SH-SY5Y (cell line): Measurements from ENCODE around the gene MLC1.

Source experiments
- GATA2 ChIP-seq: IDR thresholded peaks from 2 replicates; pipeline ENCODE4 v1.6.1; 2011; ENCODE audit warnings: mild to moderate bottlenecking, low read depth, low read length
- GATA3 ChIP-seq: IDR thresholded peaks from 2 replicates; pipeline ENCODE4 v1.6.1; 2011; ENCODE audit warnings: low read depth, mild to moderate bottlenecking, low read length, moderate library complexity

DNA sequence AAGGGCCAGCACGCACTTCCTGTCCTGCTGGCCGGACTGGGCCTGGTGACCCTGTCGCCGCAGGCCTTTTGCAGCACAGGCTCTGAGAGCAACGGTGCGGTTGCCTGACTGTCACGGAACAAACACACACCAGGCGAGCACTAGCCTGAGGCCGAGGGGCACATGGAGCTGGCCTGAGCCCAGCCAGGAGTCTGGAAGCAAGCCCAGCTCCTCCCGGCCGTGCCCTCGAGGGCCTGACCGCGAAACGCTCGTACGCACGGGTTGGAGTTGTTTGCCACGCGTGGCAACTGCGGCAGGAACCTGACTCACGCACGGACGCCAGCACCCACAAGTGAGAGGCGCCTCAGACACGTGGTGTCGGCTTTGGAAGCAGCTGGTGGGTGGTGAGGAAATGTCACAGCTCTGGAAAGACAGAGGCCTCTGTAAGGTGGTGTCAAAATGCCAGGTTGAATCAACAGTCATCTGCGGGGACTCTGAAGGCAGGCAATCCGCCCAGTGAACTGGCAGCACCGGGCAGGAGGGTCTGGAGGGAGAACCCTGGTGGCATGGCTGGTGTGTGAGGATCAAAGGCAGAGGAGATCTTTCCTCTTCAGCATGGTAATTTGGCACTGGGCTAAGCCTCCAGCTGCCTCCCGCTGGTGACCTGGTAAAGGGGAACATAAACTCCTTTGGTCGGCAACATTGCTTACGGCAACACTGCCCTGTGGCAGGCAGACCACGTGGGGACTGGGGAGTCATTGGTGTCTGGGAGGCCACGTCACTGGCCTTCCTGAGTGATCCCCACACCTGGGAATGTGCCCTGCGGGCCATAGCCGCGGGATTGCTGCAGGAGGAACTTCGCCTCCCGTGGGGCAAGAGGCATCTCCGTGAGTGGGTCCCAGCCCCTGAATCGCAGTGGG is 57.3 kb downstream of the MLC1 start:
- TF ChIP-seq GATA2 (no peak), GATA3 (no peak)
